ENCODE measurements around the gene SELENOH. TPM values are rescaled to one million over a fixed set of nuclear protein-coding genes. Genes with fewer than 3 reads are reported as not detected.
A peak's percentile ranks its signal among the peaks of the same experiment; 100 is the strongest.

The SELENOH gene
- total RNA-seq, 1 donor from 2014 or later, result 118 TPM

- H3K4me1 ChIP-seq, result peaks cover 5% of the 10 kb centered on the region
- H3K27me3 ChIP-seq (ENCODE audit: low read depth), result no peaks in the 10 kb centered on the region
- no peak for DNase-seq
- ATAC-seq, result no peak
- no peaks in the 10 kb centered on the region for H3K36me3 ChIP-seq
- TF ChIP-seq CTCF (IDR thresholded peaks at IDR 0.05), result no peak
- no peak overlapping the region for H3K4me3 ChIP-seq
- H3K27ac ChIP-seq, result no peak overlapping the region
- intact Hi-C loops (cut with DNase I), result no loop called here
- no peaks in the 10 kb centered on the region for H3K9me3 ChIP-seq
Observed at GRCh38 chr11:57751176-57751575, 9.9 kb downstream of the SELENOH start.

GRCh38 chr11:57751676-57752253 lies 10.5 kb downstream of the SELENOH start, which contains the start of gene BTBD18:
BTBD18 (minus strand) TSS chr11:57751819; CDS start chr11:57751188, 631 bp downstream.
- Histone ChIP-seq H3K36me3 (no peaks in the 10 kb centered on the region), H3K4me3 (no peak within 1 kb of the TSS), H3K9me3 (no peaks in the 10 kb centered on the region), H3K27me3 (ENCODE audit: low read depth) (no peaks in the 10 kb centered on the region), H3K27ac (no peak within 1 kb of the TSS), H3K4me1 (peaks cover 5% of the 10 kb centered on the region)
- TF ChIP-seq CTCF (IDR thresholded peaks at IDR 0.05), result peak; percentile 49
- ATAC-seq (peak; percentile 81 to 84), DNase-seq (no peak)
- intact Hi-C loops (cut with DNase I), result no loop called here

- Histone ChIP-seq H3K4me3 (no peak overlapping the region), H3K9me3 (no peaks in the 10 kb centered on the region), H3K4me1 (peaks cover 5% of the 10 kb centered on the region), H3K36me3 (no peaks in the 10 kb centered on the region), H3K27ac (no peak overlapping the region), H3K27me3 (ENCODE audit: low read depth) (no peaks in the 10 kb centered on the region)
- TF ChIP-seq CTCF (IDR thresholded peaks at IDR 0.05), result no peak
- intact Hi-C loops (cut with DNase I), result no loop called here
- DNase-seq (no peak), ATAC-seq (peak; percentile 9 to 43)
Observed at GRCh38 chr11:57752954-57753353, 11.7 kb downstream of the SELENOH start.

GRCh38 chr11:57758174-57758573 lies 16.9 kb downstream of the SELENOH start:
- Histone ChIP-seq H3K4me1 (no peaks in the 10 kb centered on the region), H3K9me3 (no peaks in the 10 kb centered on the region), H3K27me3 (ENCODE audit: low read depth) (no peaks in the 10 kb centered on the region), H3K27ac (no peak overlapping the region), H3K36me3 (no peaks in the 10 kb centered on the region), H3K4me3 (no peak overlapping the region)
- intact Hi-C loops (cut with DNase I), result no loop called here
- no peak for DNase-seq
- TF ChIP-seq CTCF (IDR thresholded peaks at IDR 0.05), result no peak
- no peak for ATAC-seq

GRCh38 chr11:57761301-57762234 lies 20.3 kb downstream of the SELENOH start, which contains the start of gene CTNND1:
CTNND1 (plus strand) TSS chr11:57761802; CDS start chr11:57791479, 29,677 bp downstream.
- peak within 1 kb of the TSS; percentile 87 for H3K27ac ChIP-seq
- H3K9me3 ChIP-seq, result no peaks in the 10 kb centered on the region
- TF ChIP-seq CTCF (IDR thresholded peaks at IDR 0.05), result no peak
- DNase-seq (peak; percentile 83), ATAC-seq (peak; percentile 99)
- no peaks in the 10 kb centered on the region for H3K36me3 ChIP-seq
- peak within 1 kb of the TSS; percentile 63 for H3K4me3 ChIP-seq
- peaks cover 32% of the 10 kb centered on the region for H3K4me1 ChIP-seq
- no peaks in the 10 kb centered on the region for H3K27me3 ChIP-seq (ENCODE audit: low read depth)
- intact Hi-C loops (cut with DNase I), result loop anchor here (5.0 kb wide), 1 partner anchor 41 kb away; no protein-coding TSS in a partner anchor

Data from lower lobe of right lung (tissue), 2 donors.